IMR-90 (cell line): ENCODE data around the gene DCAF5.

Experiments used
- CEBPB ChIP-seq: IDR thresholded peaks from 2 replicates; pipeline ENCODE4 v1.6.1; 2012; ENCODE audit warnings: low read depth, low read length, improper control_type of control experiment
- CHD1 ChIP-seq: IDR thresholded peaks from 2 replicates; pipeline ENCODE4 v1.6.1; 2012; ENCODE audit warnings: low read depth, low read length, improper control_type of control experiment
- FOS ChIP-seq: fragments of 150-350 bp; IDR thresholded peaks from 2 replicates; pipeline ENCODE4 v1.6.1; 2016; ENCODE audit warnings: low read depth, low read length
- POLR2A ChIP-seq: IDR thresholded peaks from 2 replicates; pipeline ENCODE4 v1.6.1; 2012; ENCODE audit warnings: mild to moderate bottlenecking, low read depth, low read length
- RAD21 ChIP-seq: IDR thresholded peaks from 2 replicates; pipeline ENCODE4 v1.6.1; 2012; ENCODE audit warnings: low read length, improper control_type of control experiment
- RFX5 ChIP-seq: IDR thresholded peaks from 2 replicates; pipeline ENCODE4 v1.8.0; 2012; ENCODE audit warnings: low read depth, mild to moderate bottlenecking, low read length, moderate library complexity
- TF ChIP-seq, protein P1 (sequence below): conservative IDR thresholded peaks from 2 replicates; pipeline ENCODE4 v1.5.1; 2012; ENCODE audit warnings: mild to moderate bottlenecking, low read depth, low read length, improper control_type of control experiment
- TF ChIP-seq, protein P2 (sequence below): fragments of 150-350 bp; IDR thresholded peaks from 2 replicates; pipeline ENCODE4 v1.6.1; 2017; ENCODE audit warnings: mild to moderate bottlenecking, antibody characterized with exemption, low read length, low read depth
- TF ChIP-seq, protein P3 (sequence below): fragments of 150-350 bp; IDR thresholded peaks from 2 replicates; pipeline ENCODE4 v1.6.1; 2016; ENCODE audit warnings: low read depth, mild to moderate bottlenecking, low read length, moderate library complexity, borderline replicate concordance

DNA sequence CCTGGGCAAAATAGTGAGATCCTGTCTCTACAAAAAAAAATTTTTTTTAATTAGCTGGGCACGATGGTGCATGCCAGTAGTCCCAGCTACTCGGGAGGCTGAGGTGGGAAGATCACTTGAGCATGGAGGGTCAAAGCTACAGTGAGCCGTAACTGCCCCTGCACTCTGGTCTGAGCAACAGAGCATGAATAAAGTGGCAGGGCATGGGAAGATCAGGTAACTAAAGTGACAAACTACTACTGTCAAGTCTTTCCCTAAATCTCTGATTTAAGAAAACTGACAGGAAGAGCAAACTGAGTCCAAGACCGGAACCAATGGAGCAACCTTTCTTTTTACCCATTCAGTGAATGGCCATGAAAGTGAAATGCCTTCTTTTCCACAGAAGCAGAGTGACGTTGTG is 10.8 kb downstream of the DCAF5 start:
- TF ChIP-seq RAD21 (no peak), FOS (no peak), RFX5 (no peak), CHD1 (no peak), CEBPB (no peak), POLR2A (no peak)
- TF ChIP-seq, protein P1, sequence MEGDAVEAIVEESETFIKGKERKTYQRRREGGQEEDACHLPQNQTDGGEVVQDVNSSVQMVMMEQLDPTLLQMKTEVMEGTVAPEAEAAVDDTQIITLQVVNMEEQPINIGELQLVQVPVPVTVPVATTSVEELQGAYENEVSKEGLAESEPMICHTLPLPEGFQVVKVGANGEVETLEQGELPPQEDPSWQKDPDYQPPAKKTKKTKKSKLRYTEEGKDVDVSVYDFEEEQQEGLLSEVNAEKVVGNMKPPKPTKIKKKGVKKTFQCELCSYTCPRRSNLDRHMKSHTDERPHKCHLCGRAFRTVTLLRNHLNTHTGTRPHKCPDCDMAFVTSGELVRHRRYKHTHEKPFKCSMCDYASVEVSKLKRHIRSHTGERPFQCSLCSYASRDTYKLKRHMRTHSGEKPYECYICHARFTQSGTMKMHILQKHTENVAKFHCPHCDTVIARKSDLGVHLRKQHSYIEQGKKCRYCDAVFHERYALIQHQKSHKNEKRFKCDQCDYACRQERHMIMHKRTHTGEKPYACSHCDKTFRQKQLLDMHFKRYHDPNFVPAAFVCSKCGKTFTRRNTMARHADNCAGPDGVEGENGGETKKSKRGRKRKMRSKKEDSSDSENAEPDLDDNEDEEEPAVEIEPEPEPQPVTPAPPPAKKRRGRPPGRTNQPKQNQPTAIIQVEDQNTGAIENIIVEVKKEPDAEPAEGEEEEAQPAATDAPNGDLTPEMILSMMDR = no peak
- TF ChIP-seq, protein P2, sequence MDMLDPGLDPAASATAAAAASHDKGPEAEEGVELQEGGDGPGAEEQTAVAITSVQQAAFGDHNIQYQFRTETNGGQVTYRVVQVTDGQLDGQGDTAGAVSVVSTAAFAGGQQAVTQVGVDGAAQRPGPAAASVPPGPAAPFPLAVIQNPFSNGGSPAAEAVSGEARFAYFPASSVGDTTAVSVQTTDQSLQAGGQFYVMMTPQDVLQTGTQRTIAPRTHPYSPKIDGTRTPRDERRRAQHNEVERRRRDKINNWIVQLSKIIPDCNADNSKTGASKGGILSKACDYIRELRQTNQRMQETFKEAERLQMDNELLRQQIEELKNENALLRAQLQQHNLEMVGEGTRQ = no peak
- TF ChIP-seq, protein P3, sequence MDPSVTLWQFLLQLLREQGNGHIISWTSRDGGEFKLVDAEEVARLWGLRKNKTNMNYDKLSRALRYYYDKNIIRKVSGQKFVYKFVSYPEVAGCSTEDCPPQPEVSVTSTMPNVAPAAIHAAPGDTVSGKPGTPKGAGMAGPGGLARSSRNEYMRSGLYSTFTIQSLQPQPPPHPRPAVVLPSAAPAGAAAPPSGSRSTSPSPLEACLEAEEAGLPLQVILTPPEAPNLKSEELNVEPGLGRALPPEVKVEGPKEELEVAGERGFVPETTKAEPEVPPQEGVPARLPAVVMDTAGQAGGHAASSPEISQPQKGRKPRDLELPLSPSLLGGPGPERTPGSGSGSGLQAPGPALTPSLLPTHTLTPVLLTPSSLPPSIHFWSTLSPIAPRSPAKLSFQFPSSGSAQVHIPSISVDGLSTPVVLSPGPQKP = no peak
